T-helper 17 cell (primary cell): ENCODE measurements around the gene PIGZ. TPM values are rescaled to one million over a fixed set of nuclear protein-coding genes. Genes with fewer than 3 reads are reported as not detected.

Experiments
- ATAC-seq: fragments of 150-1000 bp; cut with Tn5 transposase; 2 replicates; pipeline ENCODE4 v1.10.0; 2021; ENCODE audit warnings: mild to moderate bottlenecking, moderate library complexity
- DNase-seq, 3 donors: peaks; one replicate each; pipeline versions ENCODE4 v3.0.0 to v3.0.0-alpha.2; 2020 to 2021
- H3K9me3 ChIP-seq: one replicate; pipeline ENCODE4 v1.7.0; 2013; ENCODE audit warnings: low read length, mild to moderate bottlenecking; ENCODE audit not compliant: control insufficient read depth, poor library complexity, severe bottlenecking
- H3K27ac Mint-ChIP-seq: one replicate; pipeline ENCODE4 v1.8.0; 2022; ENCODE audit warnings: mild to moderate bottlenecking, moderate library complexity, mixed read lengths
- H3K27me3 Mint-ChIP-seq: one replicate; pipeline ENCODE4 v1.8.0; 2022; ENCODE audit warnings: mixed read lengths
- H3K36me3 Mint-ChIP-seq: one replicate; pipeline ENCODE4 v1.8.0; 2022; ENCODE audit warnings: low read depth, mixed read lengths
- H3K4me1 Mint-ChIP-seq: one replicate; pipeline ENCODE4 v1.8.0; 2022; ENCODE audit warnings: mild to moderate bottlenecking, mixed read lengths
- H3K4me3 Mint-ChIP-seq: one replicate; pipeline ENCODE4 v1.8.0; 2022; ENCODE audit warnings: mild to moderate bottlenecking, moderate library complexity, mixed read lengths
- total RNA-seq, 4 donors: library from RNA in 2 of 4; stranded (reverse) in 2 of 4; gene quantifications; one replicate each; pipeline ENCODE4 v1.2.3 and lab custom pipeline; 2022 to 2026

PIGZ gene
- total RNA-seq, 2 donors from 2014 or later = 0.89 to 1.5 TPM

GRCh38 chr3:197007953-197008352 is 39.3 kb upstream of the PIGZ start:
- H3K9me3 ChIP-seq = no peaks in the 10 kb centered on the region
- H3K36me3 Mint-ChIP-seq = peaks cover 2% of the 10 kb centered on the region
- no peak overlapping the region for H3K4me3 Mint-ChIP-seq
- H3K27ac Mint-ChIP-seq = no peak overlapping the region
- peaks cover 9% of the 10 kb centered on the region for H3K4me1 Mint-ChIP-seq
- ATAC-seq (no peak), DNase-seq (peak in 1 of 3 donors; percentile 1)
- no peaks in the 10 kb centered on the region for H3K27me3 Mint-ChIP-seq

GRCh38 chr3:197007296-197007940 is 38.8 kb upstream of the PIGZ start:
- H3K27me3 Mint-ChIP-seq = no peaks in the 10 kb centered on the region
- DNase-seq (peak in 1 of 3 donors; percentile 10), ATAC-seq (no peak)
- no peak overlapping the region for H3K27ac Mint-ChIP-seq
- H3K36me3 Mint-ChIP-seq = peaks cover 2% of the 10 kb centered on the region
- H3K4me3 Mint-ChIP-seq = no peak overlapping the region
- H3K4me1 Mint-ChIP-seq = peaks cover 9% of the 10 kb centered on the region
- no peaks in the 10 kb centered on the region for H3K9me3 ChIP-seq

GRCh38 chr3:197006860-197007259 is 38.2 kb upstream of the PIGZ start:
- ATAC-seq (no peak), DNase-seq (peak in 1 of 3 donors; percentile 2)
- H3K27me3 Mint-ChIP-seq = no peaks in the 10 kb centered on the region
- H3K27ac Mint-ChIP-seq = no peak overlapping the region
- H3K4me1 Mint-ChIP-seq = peaks cover 9% of the 10 kb centered on the region
- H3K9me3 ChIP-seq = no peaks in the 10 kb centered on the region
- no peak overlapping the region for H3K4me3 Mint-ChIP-seq
- H3K36me3 Mint-ChIP-seq = peaks cover 2% of the 10 kb centered on the region

DNA sequence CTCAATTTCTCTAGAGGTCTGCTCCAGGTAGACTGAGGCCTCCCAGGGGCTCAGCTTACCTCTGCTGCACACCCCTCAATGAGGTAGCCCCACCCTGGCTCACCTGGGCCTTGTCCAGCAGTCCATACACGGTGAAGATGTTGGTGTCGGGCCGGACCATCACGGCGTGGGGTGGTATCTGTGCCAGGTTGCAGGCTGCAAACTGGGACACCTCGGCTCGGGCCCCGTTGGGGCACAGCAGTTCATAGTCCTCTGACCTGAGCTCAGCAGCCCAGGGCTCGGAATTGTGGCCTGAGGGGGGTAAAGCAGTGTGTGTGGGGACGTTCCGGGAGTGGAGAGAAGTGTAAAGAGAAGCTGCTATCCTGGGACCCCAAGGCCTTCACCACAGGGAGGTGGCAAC is 37.8 kb upstream of the PIGZ start:
- DNase-seq (peak in 1 of 3 donors; percentile 2), ATAC-seq (no peak)
- H3K9me3 ChIP-seq = no peaks in the 10 kb centered on the region
- H3K4me1 Mint-ChIP-seq = peaks cover 10% of the 10 kb centered on the region
- no peak overlapping the region for H3K27ac Mint-ChIP-seq
- no peak overlapping the region for H3K4me3 Mint-ChIP-seq
- no peaks in the 10 kb centered on the region for H3K27me3 Mint-ChIP-seq
- peaks cover 2% of the 10 kb centered on the region for H3K36me3 Mint-ChIP-seq

DNA sequence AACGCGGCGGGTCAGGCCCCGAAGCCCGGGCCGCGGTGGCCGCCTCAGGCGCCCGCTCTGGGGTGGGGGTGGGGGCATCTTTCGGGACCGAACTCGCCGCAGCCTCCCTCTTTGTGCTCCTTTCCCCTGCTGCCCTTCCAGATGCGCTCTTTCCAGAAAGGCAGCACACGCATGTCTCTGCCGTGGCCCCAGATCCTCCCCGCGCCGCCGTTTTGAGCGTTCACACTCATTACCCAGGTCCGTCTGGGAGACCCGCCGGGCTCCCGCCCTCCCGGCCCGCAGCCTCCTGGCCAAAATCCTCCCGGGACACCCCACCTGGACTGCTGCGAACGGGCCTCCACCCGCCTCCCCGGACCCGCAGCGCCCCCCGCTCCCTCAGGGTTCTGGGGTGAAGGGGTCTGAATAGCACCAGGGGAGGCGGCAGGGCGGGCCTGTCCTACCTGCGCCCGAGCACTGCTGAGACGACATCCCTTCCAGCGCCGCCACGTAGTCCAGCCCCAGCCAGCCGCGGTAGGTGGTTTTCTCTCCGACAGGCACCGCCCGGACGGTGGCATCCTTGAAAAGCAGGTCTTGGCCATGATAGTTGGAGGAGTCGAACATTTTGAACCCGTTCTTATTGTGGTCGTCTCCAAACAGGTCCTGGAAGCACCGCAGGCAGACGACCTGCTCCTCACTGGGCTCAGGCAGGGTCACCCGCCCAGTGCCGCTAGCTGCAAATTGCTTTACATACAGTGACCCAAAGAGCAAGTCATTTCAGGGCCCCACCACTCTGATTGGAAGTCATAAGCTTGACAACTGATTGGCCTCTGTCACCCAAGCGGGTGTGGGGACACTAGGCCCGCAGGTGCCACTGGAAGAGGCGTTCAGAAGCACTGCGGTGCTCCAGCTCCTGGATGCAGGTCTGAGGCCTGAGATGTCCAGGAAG is 35.1 kb upstream of the PIGZ start:
- Mint-ChIP-seq H3K4me1 (peaks cover 10% of the 10 kb centered on the region), H3K36me3 (peaks cover 2% of the 10 kb centered on the region), H3K4me3 (peak overlapping the region; percentile 84), H3K27ac (no peak overlapping the region), H3K27me3 (no peaks in the 10 kb centered on the region)
- no peak for DNase-seq
- peak; percentile 17 for ATAC-seq
- no peaks in the 10 kb centered on the region for H3K9me3 ChIP-seq

GRCh38 chr3:197002701-197003454 is 34.2 kb upstream of the PIGZ start:
- Mint-ChIP-seq H3K27ac (no peak overlapping the region), H3K4me1 (peaks cover 10% of the 10 kb centered on the region), H3K4me3 (peak overlapping the region; percentile 84), H3K36me3 (peaks cover 2% of the 10 kb centered on the region), H3K27me3 (no peaks in the 10 kb centered on the region)
- DNase-seq (peak; percentile 78 to 86 (median 83)), ATAC-seq (peak; percentile 87)
- H3K9me3 ChIP-seq = no peaks in the 10 kb centered on the region

GRCh38 chr3:197001972-197002700 is 33.5 kb upstream of the PIGZ start:
- DNase-seq (no peak), ATAC-seq (no peak)
- Mint-ChIP-seq H3K4me3 (peak overlapping the region; percentile 83), H3K27ac (no peak overlapping the region), H3K36me3 (peaks cover 2% of the 10 kb centered on the region), H3K4me1 (peaks cover 10% of the 10 kb centered on the region), H3K27me3 (no peaks in the 10 kb centered on the region)
- no peaks in the 10 kb centered on the region for H3K9me3 ChIP-seq

GRCh38 chr3:197001106-197001971 is 32.7 kb upstream of the PIGZ start:
- Mint-ChIP-seq H3K36me3 (peaks cover 2% of the 10 kb centered on the region), H3K4me1 (peaks cover 10% of the 10 kb centered on the region), H3K4me3 (peak overlapping the region; percentile 83), H3K27me3 (no peaks in the 10 kb centered on the region), H3K27ac (no peak overlapping the region)
- no peaks in the 10 kb centered on the region for H3K9me3 ChIP-seq
- ATAC-seq = no peak
- no peak for DNase-seq

GRCh38 chr3:197000211-197000610 is 31.6 kb upstream of the PIGZ start:
- no peak overlapping the region for H3K4me3 Mint-ChIP-seq
- no peaks in the 10 kb centered on the region for H3K36me3 Mint-ChIP-seq
- H3K9me3 ChIP-seq = no peaks in the 10 kb centered on the region
- no peak for DNase-seq
- peaks cover 8% of the 10 kb centered on the region for H3K4me1 Mint-ChIP-seq
- H3K27ac Mint-ChIP-seq = no peak overlapping the region
- H3K27me3 Mint-ChIP-seq = no peaks in the 10 kb centered on the region
- ATAC-seq = no peak

- Mint-ChIP-seq H3K27ac (no peak overlapping the region), H3K36me3 (no peaks in the 10 kb centered on the region), H3K4me1 (peaks cover 5% of the 10 kb centered on the region), H3K4me3 (no peak overlapping the region), H3K27me3 (no peaks in the 10 kb centered on the region)
- DNase-seq = no peak
- H3K9me3 ChIP-seq = no peaks in the 10 kb centered on the region
- ATAC-seq = no peak
Observed at GRCh38 chr3:196998966-196999760, 30.5 kb upstream of the PIGZ start.

DNA sequence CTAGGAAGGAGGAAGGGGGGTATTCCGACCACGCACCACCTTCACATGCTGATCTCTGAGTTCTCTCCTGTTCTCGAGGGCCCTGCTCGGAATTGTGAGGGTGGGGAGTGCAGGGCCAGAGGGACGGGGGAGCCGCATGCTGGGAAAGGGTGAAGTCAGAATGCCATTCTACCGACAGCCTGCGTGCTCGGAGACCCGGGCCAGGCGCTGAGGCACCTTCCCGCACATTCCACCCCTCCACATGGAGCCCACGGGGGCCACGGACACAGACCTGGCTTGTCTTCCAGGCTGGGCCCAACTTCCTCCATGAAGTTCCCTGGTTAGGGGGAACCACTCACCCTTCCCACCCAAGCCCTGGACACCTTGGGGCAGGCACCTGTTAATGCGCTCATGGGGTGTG is 28.7 kb upstream of the PIGZ start:
- no peaks in the 10 kb centered on the region for H3K9me3 ChIP-seq
- Mint-ChIP-seq H3K36me3 (no peaks in the 10 kb centered on the region), H3K4me3 (no peak overlapping the region), H3K27me3 (no peaks in the 10 kb centered on the region), H3K27ac (no peak overlapping the region), H3K4me1 (peaks cover 2% of the 10 kb centered on the region)
- no peak for ATAC-seq
- no peak for DNase-seq
